SK-N-SH treated with all-trans-retinoic acid at 6 μM for 48 hours (cell line): Measurements from ENCODE around the gene CCND2.

ENCODE experiments used
- BACH2 ChIP-seq: fragments of 250-450 bp; sonication (Bioruptor Pico); IDR thresholded peaks from 2 replicates; pipeline ENCODE4 v1.9.0; 2021; ENCODE audit warnings: mild to moderate bottlenecking, borderline replicate concordance
- CSDC2 ChIP-seq: fragments of 250-450 bp; sonication (Bioruptor Pico); IDR thresholded peaks from 2 replicates; pipeline ENCODE4 v1.5.0; 2020; ENCODE audit warnings: mild to moderate bottlenecking, moderate library complexity
- ESRRG ChIP-seq: fragments of 250-450 bp; sonication (Bioruptor Pico); IDR thresholded peaks from 2 replicates; pipeline ENCODE4 v1.6.1; 2021; ENCODE audit warnings: mild to moderate bottlenecking
- OSR1 ChIP-seq: fragments of 250-450 bp; sonication (Bioruptor Pico); IDR thresholded peaks from 2 replicates; pipeline ENCODE4 v1.8.0; 2022; ENCODE audit warnings: moderate library complexity, mild to moderate bottlenecking, inconsistent platforms
- PATZ1 ChIP-seq: fragments of 250-450 bp; sonication (Bioruptor Pico); IDR thresholded peaks from 2 replicates; pipeline ENCODE4 v1.8.0; 2020; ENCODE audit warnings: mild to moderate bottlenecking, moderate library complexity, borderline replicate concordance
- POU6F1 ChIP-seq: fragments of 250-450 bp; sonication (Bioruptor Pico); IDR thresholded peaks from 2 replicates; pipeline ENCODE4 v1.8.0; 2021; ENCODE audit warnings: low read depth, mild to moderate bottlenecking, moderate library complexity, borderline replicate concordance
- RARB ChIP-seq: fragments of 250-450 bp; sonication (Bioruptor Pico); IDR thresholded peaks from 2 replicates; pipeline ENCODE4 v1.8.0; 2021; ENCODE audit warnings: mild to moderate bottlenecking, moderate library complexity
- ZFP3 ChIP-seq: fragments of 250-450 bp; sonication (Bioruptor Pico); IDR thresholded peaks from 2 replicates; pipeline ENCODE4 v1.5.0; 2020; ENCODE audit warnings: mild to moderate bottlenecking, moderate library complexity
- ZFP30 ChIP-seq: fragments of 450-650 bp; formaldehyde crosslinking; IDR thresholded peaks from 2 replicates; pipeline ENCODE4 v1.5.0; 2022; ENCODE audit warnings: mild to moderate bottlenecking, moderate library complexity
- ZNF565 ChIP-seq: fragments of 450-650 bp; formaldehyde crosslinking; conservative IDR thresholded peaks from 2 replicates; pipeline ENCODE4 v1.5.0; 2020; ENCODE audit warnings: low read depth, mild to moderate bottlenecking, moderate library complexity
- ZNF70 ChIP-seq: fragments of 450-650 bp; formaldehyde crosslinking; IDR thresholded peaks from 2 replicates; pipeline ENCODE4 v1.5.0; 2020; ENCODE audit warnings: mild to moderate bottlenecking, moderate library complexity
- TF ChIP-seq, protein P1 (sequence below): fragments of 250-450 bp; sonication (Bioruptor Pico); IDR thresholded peaks from 2 replicates; pipeline ENCODE4 v1.5.1; 2020; ENCODE audit warnings: low read depth, mild to moderate bottlenecking, moderate library complexity
- TF ChIP-seq, protein P2 (sequence below): fragments of 250-450 bp; sonication (Bioruptor Pico); IDR thresholded peaks from 2 replicates; pipeline ENCODE4 v1.5.0; 2020; ENCODE audit warnings: mild to moderate bottlenecking, moderate library complexity

GRCh38 chr12:4272424-4273272, 914 bp upstream of the CCND2 start:
- TF ChIP-seq PATZ1 (no peak), ZFP30 (CRISPR knock-in tag) (no peak), POU6F1 (CRISPR knock-in tag) (no peak), OSR1 (CRISPR knock-in tag) (no peak), ZNF565 (CRISPR knock-in tag) (no peak), CSDC2 (CRISPR knock-in tag) (no peak), ZFP3 (CRISPR knock-in tag) (no peak), ZNF70 (CRISPR knock-in tag) (no peak), BACH2 (no peak), ESRRG (CRISPR knock-in tag) (no peak), RARB (CRISPR knock-in tag) (no peak)
- TF ChIP-seq, protein P1, sequence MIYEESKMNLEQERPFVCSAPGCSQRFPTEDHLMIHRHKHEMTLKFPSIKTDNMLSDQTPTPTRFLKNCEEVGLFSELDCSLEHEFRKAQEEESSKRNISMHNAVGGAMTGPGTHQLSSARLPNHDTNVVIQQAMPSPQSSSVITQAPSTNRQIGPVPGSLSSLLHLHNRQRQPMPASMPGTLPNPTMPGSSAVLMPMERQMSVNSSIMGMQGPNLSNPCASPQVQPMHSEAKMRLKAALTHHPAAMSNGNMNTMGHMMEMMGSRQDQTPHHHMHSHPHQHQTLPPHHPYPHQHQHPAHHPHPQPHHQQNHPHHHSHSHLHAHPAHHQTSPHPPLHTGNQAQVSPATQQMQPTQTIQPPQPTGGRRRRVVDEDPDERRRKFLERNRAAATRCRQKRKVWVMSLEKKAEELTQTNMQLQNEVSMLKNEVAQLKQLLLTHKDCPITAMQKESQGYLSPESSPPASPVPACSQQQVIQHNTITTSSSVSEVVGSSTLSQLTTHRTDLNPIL (CRISPR knock-in tag) = no peak
- TF ChIP-seq, protein P2, sequence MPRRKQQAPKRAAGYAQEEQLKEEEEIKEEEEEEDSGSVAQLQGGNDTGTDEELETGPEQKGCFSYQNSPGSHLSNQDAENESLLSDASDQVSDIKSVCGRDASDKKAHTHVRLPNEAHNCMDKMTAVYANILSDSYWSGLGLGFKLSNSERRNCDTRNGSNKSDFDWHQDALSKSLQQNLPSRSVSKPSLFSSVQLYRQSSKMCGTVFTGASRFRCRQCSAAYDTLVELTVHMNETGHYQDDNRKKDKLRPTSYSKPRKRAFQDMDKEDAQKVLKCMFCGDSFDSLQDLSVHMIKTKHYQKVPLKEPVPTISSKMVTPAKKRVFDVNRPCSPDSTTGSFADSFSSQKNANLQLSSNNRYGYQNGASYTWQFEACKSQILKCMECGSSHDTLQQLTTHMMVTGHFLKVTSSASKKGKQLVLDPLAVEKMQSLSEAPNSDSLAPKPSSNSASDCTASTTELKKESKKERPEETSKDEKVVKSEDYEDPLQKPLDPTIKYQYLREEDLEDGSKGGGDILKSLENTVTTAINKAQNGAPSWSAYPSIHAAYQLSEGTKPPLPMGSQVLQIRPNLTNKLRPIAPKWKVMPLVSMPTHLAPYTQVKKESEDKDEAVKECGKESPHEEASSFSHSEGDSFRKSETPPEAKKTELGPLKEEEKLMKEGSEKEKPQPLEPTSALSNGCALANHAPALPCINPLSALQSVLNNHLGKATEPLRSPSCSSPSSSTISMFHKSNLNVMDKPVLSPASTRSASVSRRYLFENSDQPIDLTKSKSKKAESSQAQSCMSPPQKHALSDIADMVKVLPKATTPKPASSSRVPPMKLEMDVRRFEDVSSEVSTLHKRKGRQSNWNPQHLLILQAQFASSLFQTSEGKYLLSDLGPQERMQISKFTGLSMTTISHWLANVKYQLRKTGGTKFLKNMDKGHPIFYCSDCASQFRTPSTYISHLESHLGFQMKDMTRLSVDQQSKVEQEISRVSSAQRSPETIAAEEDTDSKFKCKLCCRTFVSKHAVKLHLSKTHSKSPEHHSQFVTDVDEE (CRISPR knock-in tag) = no peak
